NK-92 (cell line): ENCODE results near the gene SLF2.
"Not testable (repeated sequence)": the region's sequence is repeated elsewhere in the genome, so short reads cannot be mapped to it uniquely, and the experiment has no call there.

Experiments used
- DNase-seq: peaks from one replicate; lab custom pipeline; 2025; ENCODE audit not compliant: unreplicated experiment; lab: John Stamatoyannopoulos, UW

Gene SLF2

GRCh38 chr10:100962351-100963080 lies 49.8 kb downstream of the SLF2 start:
- DNase-seq, result no peak

GRCh38 chr10:100963826-100964225 lies 51.1 kb downstream of the SLF2 start:
- DNase-seq, result no peak

- DNase-seq, result no peak
Measured at GRCh38 chr10:100965820-100966219, 53.1 kb downstream of the SLF2 start.

GRCh38 chr10:100966887-100967286 lies 54.1 kb downstream of the SLF2 start:
- no peak for DNase-seq

GRCh38 chr10:100967332-100967731 lies 54.6 kb downstream of the SLF2 start:
- DNase-seq, result no peak

- DNase-seq, result no peak
Measured at GRCh38 chr10:100968062-100968736, 55.4 kb downstream of the SLF2 start.

- DNase-seq, result no peak
Measured at GRCh38 chr10:100968863-100969186, 56.1 kb downstream of the SLF2 start.

- no peak for DNase-seq
Measured at GRCh38 chr10:100969187-100970075, 56.7 kb downstream of the SLF2 start, which contains the start of gene SEMA4G. Gene SEMA4G, plus strand, starts transcription at chr10:100969504. Its CDS starts 3,409 bp downstream, at chr10:100972913.

GRCh38 chr10:100970076-100970913 lies 57.5 kb downstream of the SLF2 start:
- DNase-seq, result no peak

GRCh38 chr10:100970914-100971811 lies 58.4 kb downstream of the SLF2 start:
- DNase-seq, result no peak

GRCh38 chr10:100972115-100972903 lies 59.5 kb downstream of the SLF2 start:
- DNase-seq, result no peak

GRCh38 chr10:100972904-100973535 lies 60.3 kb downstream of the SLF2 start:
- DNase-seq, result no peak

- DNase-seq, result not testable (repeated sequence)
Measured at GRCh38 chr10:100975397-100975796, 62.6 kb downstream of the SLF2 start.

- no peak for DNase-seq
Measured at GRCh38 chr10:100976906-100977305, 64.1 kb downstream of the SLF2 start.

- no peak for DNase-seq
Measured at GRCh38 chr10:100977436-100977835, 64.7 kb downstream of the SLF2 start.

GRCh38 chr10:100978121-100978900 lies 65.5 kb downstream of the SLF2 start:
- no peak for DNase-seq

- no peak for DNase-seq
Measured at GRCh38 chr10:100978901-100979195, 66.1 kb downstream of the SLF2 start.

GRCh38 chr10:100979791-100980272 lies 67.1 kb downstream of the SLF2 start:
- DNase-seq, result no peak
